K562 (cell line): Measurements from ENCODE around the gene SOSTDC1. TPM values are rescaled to one million over a fixed set of nuclear protein-coding genes. Genes with fewer than 3 reads are reported as not detected.

Experiments
- CCAR2 ChIP-seq: fragments of 200-400 bp; formaldehyde crosslinking; IDR thresholded peaks from 2 replicates; pipeline ENCODE4 v1.6.1; 2017; ENCODE audit warnings: mild to moderate bottlenecking, low read depth, low read length
- FOXK2 ChIP-seq, 2 experiments: fragments of 450-650 bp; IDR thresholded peaks in 1 of 2; conservative IDR thresholded peaks in 1 of 2; 2 replicates each; pipeline ENCODE4 v1.6.1; 2016; ENCODE audit warnings: low read depth in 2 of 2, mild to moderate bottlenecking in 1 of 2
- ZNF12 ChIP-seq: sonication (generic); formaldehyde crosslinking; IDR thresholded peaks from 2 replicates; pipeline ENCODE4 v1.4.0; 2020; ENCODE audit warnings: mild to moderate bottlenecking, missing genetic modification reagents
- ZNF551 ChIP-seq: fragments of 250-450 bp; sonication (Bioruptor Pico); IDR thresholded peaks from 2 replicates; pipeline ENCODE4 v1.5.0; 2021; ENCODE audit warnings: mild to moderate bottlenecking, moderate library complexity
- ZNF77 ChIP-seq: fragments of 250-450 bp; sonication (Bioruptor Pico); IDR thresholded peaks from 2 replicates; pipeline ENCODE4 v1.5.0; 2020
- polyA plus RNA-seq, 8 experiments: library from polyadenylated mRNA; depleted of rRNA in 4 of 8; stranded (reverse) in 5 of 8; unstranded in 3 of 8; fragments of >200 nt; fragmentation: Nextera tagmentation in 2 of 8; fragmentation: Illumina TruSeq in 1 of 8; extraction: Ambion mirVana in 2 of 8; extraction: Trizol in 1 of 8; gene quantifications; 2 replicates each; pipeline versions ENCODE4 v1.2.1 to v1.2.3, GENCODE V29; 2011 to 2014; ENCODE audit warnings: inconsistent platforms in 1 of 8, missing spikeins in 1 of 8
- total RNA-seq, 7 experiments: library from RNA; depleted of rRNA in 6 of 7; stranded (reverse); fragments of >200 nt in 6 of 7; fragmentation: Illumina TruSeq in 2 of 7; extraction: Trizol in 2 of 7; gene quantifications; 2 replicates each; pipeline versions ENCODE4 v1.2.1 to v1.2.3, GENCODE V29; 2011 to 2021; ENCODE audit warnings: low replicate concordance in 1 of 7
- TF ChIP-seq, protein P1 (sequence below): IDR thresholded peaks from 2 replicates; pipeline ENCODE4 v1.6.1; 2012; ENCODE audit warnings: low read depth, low read length, improper control_type of control experiment, borderline replicate concordance
- TF ChIP-seq, protein P2 (sequence below), 2 experiments: fragments of 450-650 bp; IDR thresholded peaks; 2 replicates each; pipeline ENCODE4 v1.6.1; 2016; ENCODE audit warnings: mild to moderate bottlenecking in 2 of 2, borderline replicate concordance in 1 of 2, low read depth in 1 of 2, moderate library complexity in 1 of 2
- TF ChIP-seq, protein P3 (sequence below): sonication (generic); formaldehyde crosslinking; IDR thresholded peaks from 2 replicates; pipeline ENCODE4 v1.8.1; 2022; ENCODE audit warnings: missing genetic modification reagents
- TF ChIP-seq, protein P4 (sequence below): fragments of 250-450 bp; sonication (Bioruptor Pico); IDR thresholded peaks from 2 replicates; pipeline ENCODE4 v1.8.0; 2021; ENCODE audit warnings: moderate library complexity, mild to moderate bottlenecking, inconsistent platforms

SOSTDC1 gene
- total and polyA plus RNA-seq, 9 of the 15 experiments (the other 6 are each of a cell fraction or from before 2014, with no cell fraction given) = 8.3 to 48.6 (median 15.9) TPM

GRCh38 chr7:16433568-16434122 lies 31.9 kb downstream of the SOSTDC1 start (continued):
- TF ChIP-seq, protein P1, sequence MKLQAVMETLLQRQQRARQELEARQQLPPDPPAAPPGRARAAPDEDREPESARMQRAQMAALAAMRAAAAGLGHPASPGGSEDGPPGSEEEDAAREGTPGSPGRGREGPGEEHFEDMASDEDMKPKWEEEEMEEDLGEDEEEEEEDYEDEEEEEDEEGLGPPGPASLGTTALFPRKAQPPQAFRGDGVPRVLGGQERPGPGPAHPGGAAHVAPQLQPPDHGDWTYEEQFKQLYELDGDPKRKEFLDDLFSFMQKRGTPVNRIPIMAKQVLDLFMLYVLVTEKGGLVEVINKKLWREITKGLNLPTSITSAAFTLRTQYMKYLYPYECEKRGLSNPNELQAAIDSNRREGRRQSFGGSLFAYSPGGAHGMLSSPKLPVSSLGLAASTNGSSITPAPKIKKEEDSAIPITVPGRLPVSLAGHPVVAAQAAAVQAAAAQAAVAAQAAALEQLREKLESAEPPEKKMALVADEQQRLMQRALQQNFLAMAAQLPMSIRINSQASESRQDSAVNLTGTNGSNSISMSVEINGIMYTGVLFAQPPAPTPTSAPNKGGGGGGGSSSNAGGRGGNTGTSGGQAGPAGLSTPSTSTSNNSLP = no peak
- TF ChIP-seq ZNF77 (CRISPR knock-in tag) (no peak), ZNF12 (CRISPR knock-in tag) (no peak), CCAR2 (no peak), FOXK2 (conservative IDR thresholded peaks at IDR 0.05 in 1 of 2, IDR thresholded peaks at IDR 0.05 in 1 of 2; ENCODE audit: low read depth in 2 of 2) (peak; percentile 37 to 83; a peak in 3 of 4 replicates), ZNF551 (CRISPR knock-in tag) (no peak)
- TF ChIP-seq, protein P2, sequence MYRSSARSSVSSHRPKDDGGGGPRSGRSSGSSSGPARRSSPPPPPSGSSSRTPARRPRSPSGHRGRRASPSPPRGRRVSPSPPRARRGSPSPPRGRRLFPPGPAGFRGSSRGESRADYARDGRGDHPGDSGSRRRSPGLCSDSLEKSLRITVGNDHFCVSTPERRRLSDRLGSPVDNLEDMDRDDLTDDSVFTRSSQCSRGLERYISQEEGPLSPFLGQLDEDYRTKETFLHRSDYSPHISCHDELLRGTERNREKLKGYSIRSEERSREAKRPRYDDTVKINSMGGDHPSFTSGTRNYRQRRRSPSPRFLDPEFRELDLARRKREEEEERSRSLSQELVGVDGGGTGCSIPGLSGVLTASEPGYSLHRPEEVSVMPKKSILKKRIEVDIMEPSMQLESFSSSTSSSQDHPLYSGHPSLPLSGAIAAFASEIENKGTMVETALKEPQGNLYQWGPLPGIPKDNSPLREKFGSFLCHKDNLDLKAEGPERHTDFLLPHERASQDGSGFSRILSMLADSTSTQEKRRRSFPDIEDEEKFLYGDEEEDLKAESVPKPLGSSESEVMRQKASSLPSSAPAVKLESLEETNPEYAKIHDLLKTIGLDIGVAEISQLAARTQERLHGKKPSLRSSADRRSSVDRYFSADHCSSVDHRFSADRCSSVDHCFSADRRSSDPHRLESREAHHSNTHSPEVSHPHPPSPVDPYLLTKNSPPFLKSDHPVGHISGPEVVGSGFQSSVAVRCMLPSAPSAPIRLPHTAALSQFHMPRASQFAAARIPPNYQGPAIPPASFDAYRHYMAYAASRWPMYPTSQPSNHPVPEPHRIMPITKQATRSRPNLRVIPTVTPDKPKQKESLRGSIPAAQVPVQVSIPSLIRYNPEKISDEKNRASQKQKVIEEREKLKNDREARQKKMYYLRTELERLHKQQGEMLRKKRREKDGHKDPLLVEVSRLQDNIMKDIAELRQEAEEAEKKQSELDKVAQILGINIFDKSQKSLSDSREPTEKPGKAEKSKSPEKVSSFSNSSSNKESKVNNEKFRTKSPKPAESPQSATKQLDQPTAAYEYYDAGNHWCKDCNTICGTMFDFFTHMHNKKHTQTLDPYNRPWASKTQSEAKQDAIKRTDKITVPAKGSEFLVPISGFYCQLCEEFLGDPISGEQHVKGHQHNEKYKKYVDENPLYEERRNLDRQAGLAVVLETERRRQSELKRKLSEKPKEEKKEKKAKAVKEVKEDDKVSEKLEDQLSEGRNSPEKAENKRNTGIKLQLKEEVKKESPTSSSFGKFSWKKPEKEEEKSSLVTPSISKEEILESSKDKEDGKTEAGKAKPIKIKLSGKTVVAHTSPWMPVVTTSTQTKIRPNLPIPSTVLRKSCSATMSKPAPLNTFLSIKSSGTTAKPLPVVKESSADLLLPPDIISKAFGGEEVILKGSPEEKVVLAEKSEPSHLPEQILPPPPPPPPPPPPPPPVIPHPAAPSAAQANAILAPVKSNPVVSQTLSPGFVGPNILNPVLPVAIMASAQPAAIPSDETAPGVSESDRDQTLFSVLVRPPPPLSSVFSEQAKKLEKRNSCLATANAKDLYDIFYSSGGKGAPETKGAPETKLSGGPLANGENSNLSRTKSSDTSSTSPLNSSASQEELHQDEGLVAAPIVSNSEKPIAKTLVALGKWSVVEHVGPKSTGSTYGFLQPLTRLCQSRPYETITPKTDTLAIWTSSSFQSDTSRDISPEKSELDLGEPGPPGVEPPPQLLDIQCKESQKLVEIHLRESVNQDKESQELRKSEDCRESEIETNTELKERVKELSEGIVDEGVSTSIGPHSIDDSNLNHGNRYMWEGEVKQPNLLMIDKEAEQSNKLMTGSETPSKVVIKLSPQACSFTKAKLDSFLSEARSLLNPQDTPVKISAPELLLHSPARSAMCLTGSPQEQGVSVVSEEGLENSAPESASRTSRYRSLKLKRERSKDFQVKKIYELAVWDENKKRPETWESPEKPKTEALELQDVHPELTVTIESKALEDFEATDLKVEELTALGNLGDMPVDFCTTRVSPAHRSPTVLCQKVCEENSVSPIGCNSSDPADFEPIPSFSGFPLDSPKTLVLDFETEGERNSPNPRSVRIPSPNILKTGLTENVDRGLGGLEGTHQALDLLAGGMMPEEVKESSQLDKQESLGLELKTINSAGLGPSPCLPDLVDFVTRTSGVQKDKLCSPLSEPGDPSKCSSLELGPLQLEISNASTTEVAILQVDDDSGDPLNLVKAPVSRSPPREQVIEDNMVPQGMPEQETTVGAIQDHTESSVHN (IDR thresholded peaks at IDR 0.05; ENCODE audit: borderline replicate concordance in 1 of 2, low read depth in 1 of 2) = no peak
- TF ChIP-seq, protein P3, sequence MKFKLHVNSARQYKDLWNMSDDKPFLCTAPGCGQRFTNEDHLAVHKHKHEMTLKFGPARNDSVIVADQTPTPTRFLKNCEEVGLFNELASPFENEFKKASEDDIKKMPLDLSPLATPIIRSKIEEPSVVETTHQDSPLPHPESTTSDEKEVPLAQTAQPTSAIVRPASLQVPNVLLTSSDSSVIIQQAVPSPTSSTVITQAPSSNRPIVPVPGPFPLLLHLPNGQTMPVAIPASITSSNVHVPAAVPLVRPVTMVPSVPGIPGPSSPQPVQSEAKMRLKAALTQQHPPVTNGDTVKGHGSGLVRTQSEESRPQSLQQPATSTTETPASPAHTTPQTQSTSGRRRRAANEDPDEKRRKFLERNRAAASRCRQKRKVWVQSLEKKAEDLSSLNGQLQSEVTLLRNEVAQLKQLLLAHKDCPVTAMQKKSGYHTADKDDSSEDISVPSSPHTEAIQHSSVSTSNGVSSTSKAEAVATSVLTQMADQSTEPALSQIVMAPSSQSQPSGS (CRISPR knock-in tag) = no peak
- TF ChIP-seq, protein P4, sequence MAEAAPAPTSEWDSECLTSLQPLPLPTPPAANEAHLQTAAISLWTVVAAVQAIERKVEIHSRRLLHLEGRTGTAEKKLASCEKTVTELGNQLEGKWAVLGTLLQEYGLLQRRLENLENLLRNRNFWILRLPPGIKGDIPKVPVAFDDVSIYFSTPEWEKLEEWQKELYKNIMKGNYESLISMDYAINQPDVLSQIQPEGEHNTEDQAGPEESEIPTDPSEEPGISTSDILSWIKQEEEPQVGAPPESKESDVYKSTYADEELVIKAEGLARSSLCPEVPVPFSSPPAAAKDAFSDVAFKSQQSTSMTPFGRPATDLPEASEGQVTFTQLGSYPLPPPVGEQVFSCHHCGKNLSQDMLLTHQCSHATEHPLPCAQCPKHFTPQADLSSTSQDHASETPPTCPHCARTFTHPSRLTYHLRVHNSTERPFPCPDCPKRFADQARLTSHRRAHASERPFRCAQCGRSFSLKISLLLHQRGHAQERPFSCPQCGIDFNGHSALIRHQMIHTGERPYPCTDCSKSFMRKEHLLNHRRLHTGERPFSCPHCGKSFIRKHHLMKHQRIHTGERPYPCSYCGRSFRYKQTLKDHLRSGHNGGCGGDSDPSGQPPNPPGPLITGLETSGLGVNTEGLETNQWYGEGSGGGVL (CRISPR knock-in tag) = no peak
